Thyroid gland (tissue), 4 donors: ENCODE data around the gene SETD2. TPM values are rescaled to one million over a fixed set of nuclear protein-coding genes. Genes with fewer than 3 reads are reported as not detected.

ENCODE experiments used
- DNase-seq, 2 donors: peaks; one replicate each; pipeline ENCODE4 v3.0.0-alpha.2; 2019
- H3K27ac ChIP-seq, 3 donors: fragments of 200-600 bp; sonication (generic); 1 replicate in 2 of 3; 2 replicates in 1 of 3; pipeline ENCODE4 v1.5.1; 2016 to 2019; ENCODE audit warnings: mild to moderate bottlenecking in 1 of 3, moderate library complexity in 1 of 3
- H3K27me3 ChIP-seq: fragments of 200-600 bp; sonication (generic); one replicate; pipeline ENCODE4 v1.5.1; 2019
- H3K36me3 ChIP-seq, 2 donors: fragments of 200-600 bp; sonication (generic); one replicate each; pipeline ENCODE4 v1.5.1; 2016 to 2019
- H3K4me1 ChIP-seq, 2 donors: fragments of 200-600 bp; sonication (generic); one replicate each; pipeline ENCODE4 v1.5.1; 2017 to 2019
- H3K4me3 ChIP-seq, 3 donors: fragments of 200-600 bp; sonication (generic); replicated peaks in 1 of 3; 1 replicate in 2 of 3; 2 replicates in 1 of 3; pipeline ENCODE4 v1.5.1; 2016; ENCODE audit warnings: mild to moderate bottlenecking in 1 of 3
- H3K9me3 ChIP-seq: fragments of 200-600 bp; sonication (generic); one replicate; pipeline ENCODE4 v1.5.1; 2017
- CTCF ChIP-seq, 6 experiments: fragments of 200-600 bp in 3 of 6; fragments of 450-650 bp in 3 of 6; sonication (generic) in 3 of 6; IDR thresholded peaks; one replicate each; pipeline ENCODE4 v1.5.1; 2016 to 2019; ENCODE audit warnings: antibody characterized with exemption in 6 of 6, mild to moderate bottlenecking in 2 of 6, inconsistent platforms in 1 of 6, moderate library complexity in 1 of 6
- POLR2A ChIP-seq, 2 donors: fragments of 450-650 bp; IDR thresholded peaks; one replicate each; pipeline ENCODE4 v1.6.1; 2017; ENCODE audit warnings: antibody characterized with exemption in 2 of 2, mild to moderate bottlenecking in 2 of 2, moderate library complexity in 1 of 2
- WGBS, 2 donors: methylation state at CpG; one replicate each; pipeline ENCODE4 v1.1.5; 2017; 5-methylcytosine and 5-hydroxymethylcytosine counted together
- intact Hi-C: fragments of 100-400 bp; cut with DNase I; formaldehyde crosslinking; loops from one replicate; pipeline ENCODE4 v1.15.1; 2023
- total RNA-seq, 4 donors: library from RNA; depleted of rRNA; stranded (reverse); fragments of >200 nt; gene quantifications; one replicate each; pipeline ENCODE4 v1.2.3, GENCODE V29; 2016

SETD2 gene
- total RNA-seq, 4 donors from 2014 or later = 74.3 to 128 (median 85.5) TPM

- TF ChIP-seq POLR2A (IDR thresholded peaks at IDR 0.05) (no peak), CTCF (IDR thresholded peaks at IDR 0.05) (no peak)
- Histone ChIP-seq H3K27me3 (no peaks in the 10 kb centered on the region), H3K4me1 (no peaks in the 10 kb centered on the region), H3K27ac (no peak overlapping the region), H3K36me3 (peaks cover 7 to 15% of the 10 kb centered on the region in 2 donors), H3K4me3 (no peak overlapping the region), H3K9me3 (no peaks in the 10 kb centered on the region)
- intact Hi-C loops = no loop called here
- DNase-seq = no peak
- WGBS, 2 donors = 93 to 100% methylated on average over 3 of the region's 3 CpGs
Measured at GRCh38 chr3:47056705-47057104, 107.2 kb downstream of the SETD2 start.

GRCh38 chr3:47054412-47054811, 109.5 kb downstream of the SETD2 start:
- Histone ChIP-seq H3K4me1 (no peaks in the 10 kb centered on the region), H3K9me3 (no peaks in the 10 kb centered on the region), H3K36me3 (peaks cover 7 to 15% of the 10 kb centered on the region in 2 donors), H3K27ac (no peak overlapping the region), H3K27me3 (no peaks in the 10 kb centered on the region), H3K4me3 (no peak overlapping the region)
- intact Hi-C loops = no loop called here
- TF ChIP-seq CTCF (IDR thresholded peaks at IDR 0.05) (no peak), POLR2A (IDR thresholded peaks at IDR 0.05) (no peak)
- no peak for DNase-seq

GRCh38 chr3:47047673-47048072, 116.2 kb downstream of the SETD2 start:
- Histone ChIP-seq H3K9me3 (no peaks in the 10 kb centered on the region), H3K4me1 (peaks cover 12% of the 10 kb centered on the region in 2 donors), H3K27me3 (no peaks in the 10 kb centered on the region), H3K36me3 (peaks cover 6 to 12% of the 10 kb centered on the region in 2 donors), H3K27ac (no peak overlapping the region), H3K4me3 (no peak overlapping the region)
- TF ChIP-seq POLR2A (IDR thresholded peaks at IDR 0.05) (no peak), CTCF (IDR thresholded peaks at IDR 0.05) (no peak)
- intact Hi-C loops = no loop called here
- DNase-seq = no peak

DNA sequence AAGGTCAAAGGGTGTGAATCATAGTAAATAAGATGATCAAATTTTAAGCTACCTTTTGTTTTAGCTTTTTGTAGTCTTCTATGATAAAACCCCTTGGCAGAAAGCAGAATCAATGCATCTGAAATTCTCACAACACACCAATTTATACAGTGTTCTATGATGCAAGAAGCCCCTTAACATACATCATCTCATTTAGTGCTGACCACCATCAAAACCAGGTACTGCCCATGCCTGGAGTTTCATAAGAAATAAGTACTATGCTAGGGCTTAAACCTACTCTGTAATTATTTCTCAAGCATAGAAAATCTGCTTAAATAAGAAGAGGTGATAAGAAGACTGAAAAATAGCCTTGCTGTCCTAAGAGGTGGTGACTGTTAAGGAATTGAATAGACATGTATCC, 116.8 kb downstream of the SETD2 start:
- Histone ChIP-seq H3K4me3 (no peak overlapping the region), H3K27ac (peak overlapping the region in 1 of 3 donors; percentile 27), H3K36me3 (peaks cover 12% of the 10 kb centered on the region in 2 donors), H3K9me3 (no peaks in the 10 kb centered on the region), H3K4me1 (peaks cover 12% of the 10 kb centered on the region in 2 donors), H3K27me3 (no peaks in the 10 kb centered on the region)
- DNase-seq = no peak
- intact Hi-C loops = no loop called here
- TF ChIP-seq CTCF (IDR thresholded peaks at IDR 0.05) (no peak), POLR2A (IDR thresholded peaks at IDR 0.05) (no peak)

- WGBS, 2 donors = 81 to 93% methylated on average over 5 of the region's 5 CpGs
- H3K9me3 ChIP-seq = no peaks in the 10 kb centered on the region
- no peaks in the 10 kb centered on the region for H3K27me3 ChIP-seq
- intact Hi-C loops = no loop called here
- no peak for DNase-seq
- H3K4me1 ChIP-seq = peaks cover 7 to 10% of the 10 kb centered on the region in 2 donors
- no peak overlapping the region for H3K4me3 ChIP-seq
- H3K36me3 ChIP-seq = peaks cover 35 to 36% of the 10 kb centered on the region in 2 donors
- H3K27ac ChIP-seq = no peak overlapping the region
- no peak for TF ChIP-seq POLR2A (IDR thresholded peaks at IDR 0.05)
- TF ChIP-seq CTCF (IDR thresholded peaks at IDR 0.05) = no peak
Measured at GRCh38 chr3:47042231-47042791, 121.6 kb downstream of the SETD2 start.
